Ascending aorta (tissue), 2 donors: Measurements from ENCODE around the gene LINC00632. TPM values are rescaled to one million over a fixed set of nuclear protein-coding genes. Genes with fewer than 3 reads are reported as not detected.
A peak's percentile ranks its signal among the peaks of the same experiment; 100 is the strongest.

Experiments used
- DNase-seq, 2 donors: peaks; one replicate each; pipeline ENCODE4 v3.0.0-alpha.2; 2019; ENCODE audit warnings: low spot score in 2 of 2
- H3K27ac ChIP-seq, 2 donors: fragments of 200-600 bp; sonication (generic); one replicate each; pipeline ENCODE4 v1.5.1; 2016 to 2017; ENCODE audit warnings: mild to moderate bottlenecking in 1 of 2
- H3K27me3 ChIP-seq: fragments of 200-600 bp; sonication (generic); one replicate; pipeline ENCODE4 v1.5.1; 2017
- H3K36me3 ChIP-seq, 2 donors: fragments of 200-600 bp; sonication (generic); one replicate each; pipeline ENCODE4 v1.5.1; 2016
- H3K4me1 ChIP-seq, 2 donors: fragments of 200-600 bp; sonication (generic); one replicate each; pipeline ENCODE4 v1.5.1; 2016 to 2017; ENCODE audit warnings: mild to moderate bottlenecking in 1 of 2
- H3K4me3 ChIP-seq, 2 donors: fragments of 200-600 bp; sonication (generic); one replicate each; pipeline ENCODE4 v1.5.1; 2016 to 2017; ENCODE audit warnings: mild to moderate bottlenecking in 1 of 2
- H3K9me3 ChIP-seq, 2 donors: fragments of 200-600 bp; sonication (generic); one replicate each; pipeline ENCODE4 v1.5.1; 2016
- intact Hi-C: fragments of 100-400 bp; cut with DNase I; formaldehyde crosslinking; loops from one replicate; pipeline ENCODE4 v1.15.1; 2023
- total RNA-seq: library from RNA; depleted of rRNA; stranded (reverse); fragments of >200 nt; gene quantifications from one replicate; pipeline ENCODE4 v1.1.0, GENCODE V29; 2016
- TF ChIP-seq, protein P1 (sequence below), 3 experiments: fragments of 200-600 bp in 2 of 3; fragments of 450-650 bp in 1 of 3; sonication (generic) in 2 of 3; IDR thresholded peaks; one replicate each; pipeline ENCODE4 v1.5.1; 2016 to 2019; ENCODE audit warnings: antibody characterized with exemption in 3 of 3, mild to moderate bottlenecking in 1 of 3, moderate library complexity in 1 of 3

LINC00632 gene
- total RNA-seq, 1 donor from 2014 or later = 93.2 TPM

- Histone ChIP-seq H3K4me3 (no peak overlapping the region), H3K27ac (no peak overlapping the region), H3K27me3 (no peaks in the 10 kb centered on the region), H3K4me1 (no peaks in the 10 kb centered on the region), H3K36me3 (no peaks in the 10 kb centered on the region), H3K9me3 (no peaks in the 10 kb centered on the region)
- TF ChIP-seq, protein P1, sequence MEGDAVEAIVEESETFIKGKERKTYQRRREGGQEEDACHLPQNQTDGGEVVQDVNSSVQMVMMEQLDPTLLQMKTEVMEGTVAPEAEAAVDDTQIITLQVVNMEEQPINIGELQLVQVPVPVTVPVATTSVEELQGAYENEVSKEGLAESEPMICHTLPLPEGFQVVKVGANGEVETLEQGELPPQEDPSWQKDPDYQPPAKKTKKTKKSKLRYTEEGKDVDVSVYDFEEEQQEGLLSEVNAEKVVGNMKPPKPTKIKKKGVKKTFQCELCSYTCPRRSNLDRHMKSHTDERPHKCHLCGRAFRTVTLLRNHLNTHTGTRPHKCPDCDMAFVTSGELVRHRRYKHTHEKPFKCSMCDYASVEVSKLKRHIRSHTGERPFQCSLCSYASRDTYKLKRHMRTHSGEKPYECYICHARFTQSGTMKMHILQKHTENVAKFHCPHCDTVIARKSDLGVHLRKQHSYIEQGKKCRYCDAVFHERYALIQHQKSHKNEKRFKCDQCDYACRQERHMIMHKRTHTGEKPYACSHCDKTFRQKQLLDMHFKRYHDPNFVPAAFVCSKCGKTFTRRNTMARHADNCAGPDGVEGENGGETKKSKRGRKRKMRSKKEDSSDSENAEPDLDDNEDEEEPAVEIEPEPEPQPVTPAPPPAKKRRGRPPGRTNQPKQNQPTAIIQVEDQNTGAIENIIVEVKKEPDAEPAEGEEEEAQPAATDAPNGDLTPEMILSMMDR (IDR thresholded peaks at IDR 0.05) = peak; percentile 37 to 78 (median 77)
- intact Hi-C loops = loop anchor here (5.0 to 10.0 kb wide), 3 partner anchors 37 to 679 kb away; no protein-coding TSS in a partner anchor
- no peak for DNase-seq
Observed at GRCh38 chrX:140733766-140734342, 24.3 kb downstream of the LINC00632 start.

- H3K4me1 ChIP-seq = no peaks in the 10 kb centered on the region
- DNase-seq = no peak
- TF ChIP-seq, protein P1 (IDR thresholded peaks at IDR 0.05) = no peak
- no peaks in the 10 kb centered on the region for H3K9me3 ChIP-seq
- H3K4me3 ChIP-seq = no peak overlapping the region
- no peak overlapping the region for H3K27ac ChIP-seq
- no peaks in the 10 kb centered on the region for H3K36me3 ChIP-seq
- H3K27me3 ChIP-seq = no peaks in the 10 kb centered on the region
- intact Hi-C loops = no loop called here
Observed at GRCh38 chrX:140744085-140744484, 34.5 kb downstream of the LINC00632 start.

GRCh38 chrX:140756941-140757340, 47.4 kb downstream of the LINC00632 start:
- intact Hi-C loops = no loop called here
- Histone ChIP-seq H3K27me3 (no peaks in the 10 kb centered on the region), H3K9me3 (no peaks in the 10 kb centered on the region), H3K4me1 (no peaks in the 10 kb centered on the region), H3K27ac (no peak overlapping the region), H3K4me3 (no peak overlapping the region), H3K36me3 (no peaks in the 10 kb centered on the region)
- DNase-seq = no peak
- TF ChIP-seq, protein P1 (IDR thresholded peaks at IDR 0.05) = no peak

GRCh38 chrX:140762061-140762460, 52.5 kb downstream of the LINC00632 start:
- TF ChIP-seq, protein P1 (IDR thresholded peaks at IDR 0.05) = peak; percentile 48 to 75 (median 63)
- no peak overlapping the region for H3K27ac ChIP-seq
- no peaks in the 10 kb centered on the region for H3K9me3 ChIP-seq
- H3K4me1 ChIP-seq = no peaks in the 10 kb centered on the region
- no peaks in the 10 kb centered on the region for H3K27me3 ChIP-seq
- no peaks in the 10 kb centered on the region for H3K36me3 ChIP-seq
- intact Hi-C loops = loop anchor here (10.0 kb wide), 2 partner anchors 413 to 1843 kb away; partner anchors contain the start of gene LDOC1
- DNase-seq = peak in 1 of 2 donors; percentile 74
- no peak overlapping the region for H3K4me3 ChIP-seq

- Histone ChIP-seq H3K27ac (peak overlapping the region; percentile 77 to 78), H3K4me1 (no peaks in the 10 kb centered on the region), H3K4me3 (peak overlapping the region; percentile 47 to 60), H3K9me3 (no peaks in the 10 kb centered on the region), H3K36me3 (no peaks in the 10 kb centered on the region), H3K27me3 (no peaks in the 10 kb centered on the region)
- TF ChIP-seq, protein P1 (IDR thresholded peaks at IDR 0.05) = no peak
- intact Hi-C loops = loop anchor here (10.0 kb wide), 2 partner anchors 410 to 1840 kb away; partner anchors contain the start of gene LDOC1
- DNase-seq = peak in 1 of 2 donors; percentile 72
Observed at GRCh38 chrX:140764401-140764919, 54.9 kb downstream of the LINC00632 start.
